GM06990 (cell line): ENCODE results near the gene THAP10.
"Not testable (repeated sequence)": the region's sequence is repeated elsewhere in the genome, so short reads cannot be mapped to it uniquely, and the experiment has no call there.

Experiments
- DNase-seq: peaks from one replicate; pipeline ENCODE4 v3.0.0-alpha.2; 2011; ENCODE audit not compliant: insufficient read length; ENCODE audit errors: extremely low read depth
- H3K27me3 ChIP-seq: replicated peaks from 2 replicates; pipeline ENCODE4 v1.6.0; 2011; ENCODE audit warnings: low read length; ENCODE audit not compliant: control insufficient read depth, insufficient read depth
- H3K36me3 ChIP-seq: 2 replicates; pipeline ENCODE4 v1.5.1; 2011; ENCODE audit warnings: low read length; ENCODE audit not compliant: control insufficient read depth, insufficient read depth
- H3K4me3 ChIP-seq: replicated peaks from 2 replicates; pipeline ENCODE4 v1.5.1; 2011; ENCODE audit warnings: low read depth, mild to moderate bottlenecking, control low read depth, low read length
- TF ChIP-seq, protein P1 (sequence below): IDR thresholded peaks from 2 replicates; pipeline ENCODE4 v1.5.1; 2011; ENCODE audit warnings: low read length, control low read depth, mild to moderate bottlenecking, inconsistent platforms; ENCODE audit not compliant: insufficient read depth, poor library complexity, severe bottlenecking

Gene THAP10

DNA sequence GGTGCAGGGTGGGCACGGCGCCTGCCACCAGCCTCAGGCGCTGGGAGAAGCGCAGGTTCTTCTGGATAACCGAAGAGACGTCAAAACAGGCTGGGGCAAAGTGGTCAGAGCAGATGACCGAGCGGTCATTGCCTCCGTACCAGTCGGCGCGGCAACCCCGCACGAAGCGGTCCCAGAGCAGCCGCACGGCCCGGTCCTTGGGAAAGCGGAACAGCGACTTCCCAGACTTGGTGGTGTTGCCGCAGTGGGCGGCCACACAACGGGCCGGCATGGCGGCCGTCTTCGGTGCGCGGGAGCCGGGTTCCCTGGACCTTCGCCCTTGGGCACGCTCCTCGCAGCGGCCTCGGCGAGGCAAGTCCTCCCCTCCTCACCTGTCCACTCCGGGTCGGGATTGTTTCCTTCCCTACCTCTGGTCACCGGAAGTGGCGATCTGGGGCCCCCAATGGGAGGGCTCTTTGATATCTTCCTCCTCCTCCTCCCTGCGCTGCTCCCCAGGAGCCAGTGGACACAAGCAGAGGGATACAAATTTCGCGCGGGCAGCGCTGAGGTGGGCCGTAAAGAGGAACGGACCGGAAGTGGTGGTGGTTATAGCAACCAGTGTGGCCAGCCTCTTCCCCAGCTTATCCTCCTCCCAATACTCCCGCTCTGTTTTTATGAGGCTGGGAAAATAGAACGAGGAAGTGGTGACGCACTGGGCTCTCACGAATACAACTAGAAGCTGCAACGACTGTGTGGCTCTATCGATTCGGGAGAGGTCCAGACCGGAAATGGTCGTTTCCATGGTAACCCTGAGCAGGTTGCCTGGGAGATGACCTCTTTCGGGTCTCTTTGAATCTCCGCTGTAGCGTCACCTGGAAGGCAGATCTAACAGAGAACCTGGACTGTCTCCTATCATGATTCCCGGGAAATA, at the start of gene THAP10, which contains the start of gene LRRC49:
Gene THAP10 (minus strand): TSS at position 432 of the 910 bp plus-strand sequence. CDS start 161 bp downstream, at position 271.
Gene LRRC49 (plus strand): TSS at position 825 of the 910 bp plus-strand sequence. CDS start 69 bp downstream, at position 894.
- Histone ChIP-seq H3K4me3 (peak within 1 kb of the TSS; percentile 80), H3K36me3 (no peaks in the 10 kb centered on the region), H3K27me3 (no peaks in the 10 kb centered on the region)
- TF ChIP-seq, protein P1, sequence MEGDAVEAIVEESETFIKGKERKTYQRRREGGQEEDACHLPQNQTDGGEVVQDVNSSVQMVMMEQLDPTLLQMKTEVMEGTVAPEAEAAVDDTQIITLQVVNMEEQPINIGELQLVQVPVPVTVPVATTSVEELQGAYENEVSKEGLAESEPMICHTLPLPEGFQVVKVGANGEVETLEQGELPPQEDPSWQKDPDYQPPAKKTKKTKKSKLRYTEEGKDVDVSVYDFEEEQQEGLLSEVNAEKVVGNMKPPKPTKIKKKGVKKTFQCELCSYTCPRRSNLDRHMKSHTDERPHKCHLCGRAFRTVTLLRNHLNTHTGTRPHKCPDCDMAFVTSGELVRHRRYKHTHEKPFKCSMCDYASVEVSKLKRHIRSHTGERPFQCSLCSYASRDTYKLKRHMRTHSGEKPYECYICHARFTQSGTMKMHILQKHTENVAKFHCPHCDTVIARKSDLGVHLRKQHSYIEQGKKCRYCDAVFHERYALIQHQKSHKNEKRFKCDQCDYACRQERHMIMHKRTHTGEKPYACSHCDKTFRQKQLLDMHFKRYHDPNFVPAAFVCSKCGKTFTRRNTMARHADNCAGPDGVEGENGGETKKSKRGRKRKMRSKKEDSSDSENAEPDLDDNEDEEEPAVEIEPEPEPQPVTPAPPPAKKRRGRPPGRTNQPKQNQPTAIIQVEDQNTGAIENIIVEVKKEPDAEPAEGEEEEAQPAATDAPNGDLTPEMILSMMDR: no peak
- DNase-seq: peak; percentile 80

DNA sequence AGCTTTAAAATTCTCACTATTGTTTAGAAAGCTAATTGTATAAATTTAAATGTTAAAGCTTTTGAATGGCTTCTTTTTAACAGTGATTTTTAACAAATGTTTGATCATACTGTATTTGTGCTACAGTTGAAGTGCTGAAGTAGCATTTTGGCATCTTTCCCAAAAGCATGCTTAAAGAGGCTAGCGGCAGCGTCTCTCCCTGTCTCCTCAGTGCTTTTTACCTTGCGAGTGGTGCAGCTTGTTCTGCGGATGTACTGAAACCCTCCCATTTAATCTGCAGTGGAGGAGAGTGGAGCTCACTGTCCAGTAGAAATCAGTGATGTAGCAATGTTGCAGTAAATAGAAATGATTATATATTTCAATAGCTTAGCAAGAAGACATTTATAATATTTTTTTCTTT, 44.1 kb upstream of the THAP10 start:
- TF ChIP-seq, protein P1: no peak
- Histone ChIP-seq H3K36me3 (no peaks in the 10 kb centered on the region), H3K4me3 (no peak overlapping the region), H3K27me3 (no peaks in the 10 kb centered on the region)
- DNase-seq: no peak

DNA sequence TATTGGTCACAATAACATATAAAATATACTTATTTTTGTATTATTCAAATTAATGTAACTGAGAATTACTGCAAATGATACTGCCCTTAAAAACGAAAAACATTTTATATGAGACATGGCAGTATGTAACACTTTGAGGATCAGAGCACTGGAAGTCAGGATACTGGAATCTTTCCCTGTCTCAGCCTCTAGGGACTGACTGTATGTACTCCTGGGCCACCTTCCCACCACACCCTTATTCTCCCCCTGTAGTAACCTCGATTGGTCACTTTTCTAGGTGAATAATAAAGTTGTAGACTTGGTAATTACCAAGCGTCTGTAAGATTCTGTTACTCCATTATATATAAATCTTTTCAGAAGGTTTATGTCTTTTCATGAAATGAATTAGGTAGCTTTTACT, 43.4 kb upstream of the THAP10 start:
- Histone ChIP-seq H3K36me3 (no peaks in the 10 kb centered on the region), H3K27me3 (no peaks in the 10 kb centered on the region), H3K4me3 (no peak overlapping the region)
- no peak for DNase-seq
- TF ChIP-seq, protein P1: no peak

DNA sequence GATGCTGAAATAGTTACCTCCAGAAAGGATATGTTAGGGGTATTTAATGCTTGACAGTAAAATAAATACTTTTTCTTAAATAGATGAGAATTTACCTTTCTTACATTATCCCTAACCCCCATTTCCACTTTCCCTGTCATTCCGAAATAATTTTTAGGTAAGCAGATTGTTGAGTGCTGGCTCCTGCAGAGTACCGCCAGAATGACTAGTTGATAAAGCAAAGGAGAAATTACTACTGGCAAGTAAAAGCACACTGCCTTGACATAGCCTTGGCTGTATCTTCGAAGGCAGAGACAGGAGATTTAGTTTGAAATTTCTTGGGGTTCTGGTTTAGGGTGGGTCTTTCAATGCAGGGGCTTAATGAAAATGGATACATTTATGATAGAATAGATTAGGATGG, 41.2 kb upstream of the THAP10 start:
- no peak for DNase-seq
- H3K4me3 ChIP-seq: no peak overlapping the region
- H3K27me3 ChIP-seq: no peaks in the 10 kb centered on the region
- no peaks in the 10 kb centered on the region for H3K36me3 ChIP-seq
- TF ChIP-seq, protein P1: no peak

DNA sequence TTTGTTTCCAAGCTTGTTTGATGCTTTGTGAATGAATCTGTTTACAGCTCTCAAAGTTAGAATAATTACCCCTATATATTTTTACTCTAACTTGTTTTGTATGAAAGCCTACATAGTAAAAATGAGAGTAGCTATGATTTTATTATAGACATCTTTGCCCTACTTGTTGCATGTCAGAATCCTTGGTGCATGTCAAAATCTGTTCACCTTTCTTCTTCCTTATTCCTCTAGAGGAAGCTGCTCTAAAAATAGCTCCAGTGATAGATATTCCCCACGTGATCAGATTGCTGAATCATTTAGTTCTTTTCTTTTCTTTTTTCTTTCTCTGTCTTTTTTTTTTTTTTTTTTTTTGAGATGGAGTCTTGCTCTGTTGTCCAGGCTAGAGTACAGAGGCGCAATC, 40.2 kb upstream of the THAP10 start:
- Histone ChIP-seq H3K4me3 (no peak overlapping the region), H3K36me3 (no peaks in the 10 kb centered on the region), H3K27me3 (no peaks in the 10 kb centered on the region)
- DNase-seq: no peak
- TF ChIP-seq, protein P1: no peak

DNA sequence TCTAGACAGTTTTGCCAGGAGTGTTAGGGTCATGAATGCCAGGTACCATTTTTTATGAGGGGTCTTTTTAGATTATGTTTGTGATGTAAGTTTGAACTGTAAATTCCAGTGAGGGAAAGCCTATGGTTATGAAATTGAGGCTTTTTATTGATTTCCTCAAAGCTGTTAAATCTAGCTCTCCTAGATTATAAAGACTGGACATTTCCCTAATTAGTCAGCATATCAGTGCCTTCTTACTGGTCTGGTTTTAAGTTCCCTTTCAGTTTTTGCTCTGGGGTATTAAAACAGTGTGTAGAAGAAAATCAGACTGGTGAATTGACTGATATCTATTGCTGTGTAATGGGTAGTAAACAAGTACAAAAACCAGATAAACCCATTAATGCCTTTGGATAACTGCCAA, 39.6 kb upstream of the THAP10 start:
- DNase-seq: no peak
- TF ChIP-seq, protein P1: no peak
- Histone ChIP-seq H3K36me3 (no peaks in the 10 kb centered on the region), H3K4me3 (no peak overlapping the region), H3K27me3 (no peaks in the 10 kb centered on the region)

DNA sequence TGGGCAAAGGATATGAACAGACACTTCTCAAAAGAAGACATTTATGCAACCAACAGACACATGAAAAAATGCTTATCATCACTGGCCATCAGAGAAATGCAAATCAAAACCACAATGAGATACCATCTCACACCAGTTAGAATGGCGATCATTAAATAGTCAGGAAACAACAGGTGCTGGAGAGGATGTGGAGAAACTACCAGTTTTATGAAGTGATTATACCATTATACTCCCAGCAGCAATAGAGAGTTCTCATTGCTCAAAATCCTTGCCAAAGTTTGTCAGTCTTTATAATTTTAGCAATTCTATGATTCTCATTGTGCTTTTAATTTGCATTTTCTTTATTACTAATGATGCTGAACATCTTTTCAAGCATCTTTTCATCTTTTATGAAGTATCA, 34.7 kb upstream of the THAP10 start:
- not testable (repeated sequence) for H3K27me3 ChIP-seq, DNase-seq, H3K36me3 ChIP-seq, H3K4me3 ChIP-seq
